BE2C (cell line): ENCODE measurements around the gene DSCAM.

Experiments
- DNase-seq: peaks from one replicate; pipeline ENCODE4 v3.0.0-alpha.2; 2020
- H3K27me3 ChIP-seq: fragments of 250-450 bp; sonication (Bioruptor Pico); 2 replicates; pipeline ENCODE4 v1.5.1; 2020; ENCODE audit warnings: mild to moderate bottlenecking
- H3K36me3 ChIP-seq: fragments of 250-450 bp; sonication (Bioruptor Pico); 2 replicates; pipeline ENCODE4 v1.5.1; 2020; ENCODE audit warnings: mild to moderate bottlenecking
- H3K4me1 ChIP-seq: fragments of 250-450 bp; sonication (Bioruptor Pico); 2 replicates; pipeline ENCODE4 v1.5.1; 2020
- H3K4me3 ChIP-seq: 2 replicates; pipeline ENCODE4 v1.5.1; 2011; ENCODE audit warnings: low read depth, low read length
- H3K9me3 ChIP-seq: fragments of 250-450 bp; sonication (Bioruptor Pico); 2 replicates; pipeline ENCODE4 v1.5.1; 2020
- TF ChIP-seq, protein P1 (sequence below): IDR thresholded peaks from 2 replicates; pipeline ENCODE4 v1.5.1; 2012; ENCODE audit warnings: mild to moderate bottlenecking, low read depth, low read length

Gene DSCAM

DNA sequence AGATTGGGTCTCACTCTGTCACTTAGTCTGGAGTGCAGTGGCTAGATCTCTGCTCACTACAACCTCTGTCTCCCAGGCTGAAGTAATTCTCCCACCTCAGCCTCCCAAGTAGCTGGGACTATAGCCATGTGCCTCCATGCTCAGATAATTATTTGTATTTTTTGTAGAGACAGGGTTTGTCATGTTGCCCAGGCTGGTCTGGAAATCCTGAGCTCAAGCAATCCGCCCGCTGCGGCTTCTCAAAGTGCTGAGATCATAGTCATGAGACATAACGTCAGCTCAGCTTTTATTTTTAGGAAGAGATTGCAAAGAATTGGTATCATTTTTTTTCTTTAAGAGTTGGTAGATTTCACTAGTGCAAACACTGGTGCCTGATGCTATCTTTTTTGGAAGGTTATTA, 244.9 kb downstream of the DSCAM start:
- Histone ChIP-seq H3K27me3 (no peaks in the 10 kb centered on the region), H3K9me3 (no peaks in the 10 kb centered on the region), H3K4me3 (no peak overlapping the region), H3K4me1 (no peaks in the 10 kb centered on the region), H3K36me3 (no peaks in the 10 kb centered on the region)
- DNase-seq: no peak
- TF ChIP-seq, protein P1, sequence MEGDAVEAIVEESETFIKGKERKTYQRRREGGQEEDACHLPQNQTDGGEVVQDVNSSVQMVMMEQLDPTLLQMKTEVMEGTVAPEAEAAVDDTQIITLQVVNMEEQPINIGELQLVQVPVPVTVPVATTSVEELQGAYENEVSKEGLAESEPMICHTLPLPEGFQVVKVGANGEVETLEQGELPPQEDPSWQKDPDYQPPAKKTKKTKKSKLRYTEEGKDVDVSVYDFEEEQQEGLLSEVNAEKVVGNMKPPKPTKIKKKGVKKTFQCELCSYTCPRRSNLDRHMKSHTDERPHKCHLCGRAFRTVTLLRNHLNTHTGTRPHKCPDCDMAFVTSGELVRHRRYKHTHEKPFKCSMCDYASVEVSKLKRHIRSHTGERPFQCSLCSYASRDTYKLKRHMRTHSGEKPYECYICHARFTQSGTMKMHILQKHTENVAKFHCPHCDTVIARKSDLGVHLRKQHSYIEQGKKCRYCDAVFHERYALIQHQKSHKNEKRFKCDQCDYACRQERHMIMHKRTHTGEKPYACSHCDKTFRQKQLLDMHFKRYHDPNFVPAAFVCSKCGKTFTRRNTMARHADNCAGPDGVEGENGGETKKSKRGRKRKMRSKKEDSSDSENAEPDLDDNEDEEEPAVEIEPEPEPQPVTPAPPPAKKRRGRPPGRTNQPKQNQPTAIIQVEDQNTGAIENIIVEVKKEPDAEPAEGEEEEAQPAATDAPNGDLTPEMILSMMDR: no peak

DNA sequence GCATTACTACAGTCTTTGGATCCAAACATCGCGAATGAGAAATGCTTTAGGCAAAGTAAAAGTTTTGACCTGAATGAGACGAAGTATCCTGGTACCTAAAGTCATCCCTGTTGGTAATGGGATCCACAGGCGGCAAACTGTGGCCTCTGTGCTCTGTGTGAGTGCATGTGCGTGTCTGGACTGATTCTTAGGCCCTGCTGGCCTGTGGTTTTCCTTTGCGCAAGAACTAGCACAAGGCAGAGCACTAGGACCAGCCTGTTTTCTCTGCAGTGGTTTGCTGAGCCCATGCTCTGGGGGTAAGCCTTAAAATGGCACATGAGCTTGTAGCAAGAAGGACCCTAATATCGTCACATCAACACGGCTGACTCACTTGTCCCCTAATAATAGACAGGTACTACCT, 251.2 kb downstream of the DSCAM start:
- Histone ChIP-seq H3K9me3 (no peaks in the 10 kb centered on the region; the same call in none of the 2 replicates), H3K36me3 (no peaks in the 10 kb centered on the region), H3K4me3 (no peak overlapping the region), H3K4me1 (no peaks in the 10 kb centered on the region), H3K27me3 (no peaks in the 10 kb centered on the region)
- DNase-seq: no peak
- TF ChIP-seq, protein P1: no peak

- no peaks in the 10 kb centered on the region for H3K27me3 ChIP-seq
- TF ChIP-seq, protein P1: no peak
- H3K4me1 ChIP-seq: no peaks in the 10 kb centered on the region
- peaks cover 5% of the 10 kb centered on the region; the same call in 1 of the 2 replicates for H3K9me3 ChIP-seq
- H3K36me3 ChIP-seq: no peaks in the 10 kb centered on the region
- no peak for DNase-seq
- H3K4me3 ChIP-seq: no peak overlapping the region
Measured at GRCh38 chr21:40587736-40588346, 259.1 kb downstream of the DSCAM start.

GRCh38 chr21:40586575-40586974, 260.4 kb downstream of the DSCAM start:
- Histone ChIP-seq H3K27me3 (no peaks in the 10 kb centered on the region), H3K4me3 (no peak overlapping the region), H3K9me3 (peaks cover 5% of the 10 kb centered on the region; the same call in 1 of the 2 replicates), H3K36me3 (no peaks in the 10 kb centered on the region), H3K4me1 (no peaks in the 10 kb centered on the region)
- TF ChIP-seq, protein P1: no peak
- DNase-seq: no peak

- DNase-seq: no peak
- TF ChIP-seq, protein P1: no peak
- H3K4me3 ChIP-seq: no peak overlapping the region
Measured at GRCh38 chr21:40577285-40578043, 269.5 kb downstream of the DSCAM start.

GRCh38 chr21:40575976-40576375, 271.0 kb downstream of the DSCAM start:
- Histone ChIP-seq H3K9me3 (no peaks in the 10 kb centered on the region; the same call in 1 of the 2 replicates), H3K36me3 (no peaks in the 10 kb centered on the region), H3K27me3 (no peaks in the 10 kb centered on the region), H3K4me1 (no peaks in the 10 kb centered on the region), H3K4me3 (no peak overlapping the region)
- DNase-seq: no peak
- TF ChIP-seq, protein P1: no peak

More at GRCh38 chr21:40577285-40578043, 269.5 kb downstream of the DSCAM start:
- no peaks in the 10 kb centered on the region for H3K4me1 ChIP-seq
- no peaks in the 10 kb centered on the region for H3K27me3 ChIP-seq
- no peaks in the 10 kb centered on the region for H3K9me3 ChIP-seq
- no peaks in the 10 kb centered on the region for H3K36me3 ChIP-seq
